PC-3 (cell line): ENCODE results near the gene SCN2B. TPM values are rescaled to one million over a fixed set of nuclear protein-coding genes. Genes with fewer than 3 reads are reported as not detected.

Experiments used
- ATAC-seq: fragments of 200-7000 bp; cut with Tn5 transposase; 2 replicates; pipeline ENCODE4 v1.9.1; 2020; ENCODE audit warnings: mild to moderate bottlenecking, moderate library complexity
- BruUV-seq: library from RNA; stranded (reverse); fragments of 400-500 nt; replicated peaks from 2 replicates; lab custom pipeline; 2021; lab: Mats Ljungman, UMichigan
- CTCF ChIA-PET: fragments of 300-600 bp; sonication (Branson Sonifier 250); formaldehyde crosslinking; loops from one replicate; lab custom pipeline; 2022; ENCODE audit warnings: antibody characterized with exemption; lab: Charles Lee
- POLR2A ChIA-PET: fragments of 300-600 bp; sonication (Branson Sonifier 250); formaldehyde crosslinking; loops from one replicate; lab custom pipeline; 2022; ENCODE audit warnings: antibody characterized with exemption; ENCODE audit not compliant: unreplicated experiment; lab: Charles Lee
- DNase-seq: peaks from one replicate; pipeline ENCODE4 v3.0.0-alpha.2; 2015
- H2AFZ ChIP-seq: fragments of 300-600 bp; sonication (generic); 2 replicates; pipeline ENCODE4 v1.6.0; 2016; ENCODE audit warnings: antibody characterized with exemption, low read length
- H3F3A ChIP-seq: fragments of 300-600 bp; sonication (generic); one replicate; pipeline ENCODE4 v1.6.0; 2017; ENCODE audit warnings: antibody characterized with exemption, low read length, control low read depth, mild to moderate bottlenecking; ENCODE audit not compliant: unreplicated experiment
- H3K27ac ChIP-seq: fragments of 300-600 bp; sonication (generic); 2 replicates; pipeline ENCODE4 v1.5.1; 2016; ENCODE audit warnings: mild to moderate bottlenecking, low read length
- H3K27me3 ChIP-seq: fragments of 300-600 bp; sonication (generic); 2 replicates; pipeline ENCODE4 v1.6.1; 2016; ENCODE audit warnings: low read length, mixed read lengths
- H3K36me3 ChIP-seq: fragments of 300-600 bp; sonication (generic); 2 replicates; pipeline ENCODE4 v1.6.1; 2016; ENCODE audit warnings: low read depth, mixed run types, low read length, mixed read lengths
- H3K4me1 ChIP-seq: fragments of 300-600 bp; sonication (generic); 2 replicates; pipeline ENCODE4 v1.5.1; 2016; ENCODE audit warnings: low read length; ENCODE audit not compliant: insufficient read depth
- H3K4me2 ChIP-seq: fragments of 300-600 bp; sonication (generic); 2 replicates; pipeline ENCODE4 v1.6.0; 2016; ENCODE audit warnings: low read length
- H3K4me3 ChIP-seq: fragments of 300-600 bp; sonication (generic); 2 replicates; pipeline ENCODE4 v1.5.1; 2016; ENCODE audit warnings: mild to moderate bottlenecking, low read length, mixed read lengths
- H3K79me2 ChIP-seq: fragments of 300-600 bp; sonication (generic); 2 replicates; pipeline ENCODE4 v1.6.1; 2017; ENCODE audit warnings: low read length, mixed read lengths
- H3K9ac ChIP-seq: fragments of 300-600 bp; sonication (generic); 2 replicates; pipeline ENCODE4 v1.6.0; 2016; ENCODE audit warnings: mild to moderate bottlenecking, low read length
- H3K9me2 ChIP-seq: fragments of 300-600 bp; sonication (generic); replicated peaks from 2 replicates; pipeline ENCODE4 v1.6.1; 2016; ENCODE audit warnings: mixed run types, low read length, mixed read lengths
- H3K9me3 ChIP-seq: fragments of 300-600 bp; sonication (generic); 2 replicates; pipeline ENCODE4 v1.6.1; 2016; ENCODE audit warnings: low read length, mixed read lengths
- H4K20me1 ChIP-seq: fragments of 300-600 bp; sonication (generic); 2 replicates; pipeline ENCODE4 v1.6.1; 2016; ENCODE audit warnings: low read length, mixed read lengths
- EZH2 ChIP-seq: fragments of 300-600 bp; sonication (generic); IDR thresholded peaks from one replicate; pipeline ENCODE4 v1.6.1; 2017; ENCODE audit warnings: antibody characterized with exemption, mild to moderate bottlenecking, low read length; ENCODE audit not compliant: unreplicated experiment
- EZH2phosphoT487 ChIP-seq: fragments of 300-600 bp; sonication (generic); IDR thresholded peaks from 2 replicates; pipeline ENCODE4 v1.6.1; 2018; ENCODE audit warnings: mild to moderate bottlenecking, antibody characterized with exemption, low read length, borderline replicate concordance
- intact Hi-C: fragments of 100-400 bp; cut with micrococcal nuclease; formaldehyde crosslinking; loops from 2 replicates; pipeline ENCODE4 v1.9.0; 2023
- total RNA-seq: library from RNA; depleted of rRNA; stranded (reverse); fragments of >200 nt; gene quantifications from 2 replicates; pipeline ENCODE4 v1.2.3, GENCODE V29; 2014
- TF ChIP-seq, protein P1 (sequence below): fragments of 300-600 bp; sonication (generic); conservative IDR thresholded peaks from 2 replicates; pipeline ENCODE4 v1.5.1; 2017; ENCODE audit warnings: antibody characterized with exemption, low read depth, mild to moderate bottlenecking, low read length

The SCN2B gene
- total RNA-seq, 1 experiment from 2014 or later: not detected

DNA sequence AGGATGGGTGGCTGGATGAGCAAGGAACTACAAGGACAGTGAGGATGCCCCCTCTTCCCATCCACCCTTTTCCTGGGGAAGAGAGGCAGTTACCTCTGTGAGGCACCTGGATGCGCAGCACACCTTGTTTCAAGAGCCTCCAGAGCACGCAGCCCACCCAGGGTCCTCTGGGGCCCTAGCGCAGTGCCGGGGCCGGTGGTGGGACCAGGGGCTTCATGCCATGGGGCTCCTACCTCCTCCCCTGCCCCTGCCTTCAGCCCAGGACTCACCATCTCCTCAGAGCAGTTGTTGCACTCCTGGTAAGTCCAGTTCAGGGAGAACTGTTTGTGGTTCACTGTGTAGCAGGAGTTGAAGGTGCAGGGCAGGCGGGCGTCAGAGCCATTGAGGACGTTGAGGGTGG lies 8.1 kb downstream of the SCN2B start:
- Histone ChIP-seq H3K9me2 (no peaks in the 10 kb centered on the region), H3K4me1 (no peaks in the 10 kb centered on the region), H3K27me3 (peaks cover 50% of the 10 kb centered on the region), H3K9ac (no peak overlapping the region), H4K20me1 (no peaks in the 10 kb centered on the region), H3K79me2 (no peaks in the 10 kb centered on the region), H3K4me3 (no peak overlapping the region), H3K36me3 (no peaks in the 10 kb centered on the region), H3F3A (no peaks in the 10 kb centered on the region), H3K27ac (no peak overlapping the region), H3K9me3 (no peaks in the 10 kb centered on the region), H3K4me2 (no peak overlapping the region), H2AFZ (no peak overlapping the region)
- ChIA-PET CTCF (interaction anchor here (0.5 kb wide), 1 partner anchor 29 kb away, joined by 3 read pairs; no protein-coding TSS in a partner anchor), POLR2A (no interaction called here)
- ATAC-seq (no peak), DNase-seq (no peak)
- no TSS peak for BruUV-seq
- TF ChIP-seq, protein P1, sequence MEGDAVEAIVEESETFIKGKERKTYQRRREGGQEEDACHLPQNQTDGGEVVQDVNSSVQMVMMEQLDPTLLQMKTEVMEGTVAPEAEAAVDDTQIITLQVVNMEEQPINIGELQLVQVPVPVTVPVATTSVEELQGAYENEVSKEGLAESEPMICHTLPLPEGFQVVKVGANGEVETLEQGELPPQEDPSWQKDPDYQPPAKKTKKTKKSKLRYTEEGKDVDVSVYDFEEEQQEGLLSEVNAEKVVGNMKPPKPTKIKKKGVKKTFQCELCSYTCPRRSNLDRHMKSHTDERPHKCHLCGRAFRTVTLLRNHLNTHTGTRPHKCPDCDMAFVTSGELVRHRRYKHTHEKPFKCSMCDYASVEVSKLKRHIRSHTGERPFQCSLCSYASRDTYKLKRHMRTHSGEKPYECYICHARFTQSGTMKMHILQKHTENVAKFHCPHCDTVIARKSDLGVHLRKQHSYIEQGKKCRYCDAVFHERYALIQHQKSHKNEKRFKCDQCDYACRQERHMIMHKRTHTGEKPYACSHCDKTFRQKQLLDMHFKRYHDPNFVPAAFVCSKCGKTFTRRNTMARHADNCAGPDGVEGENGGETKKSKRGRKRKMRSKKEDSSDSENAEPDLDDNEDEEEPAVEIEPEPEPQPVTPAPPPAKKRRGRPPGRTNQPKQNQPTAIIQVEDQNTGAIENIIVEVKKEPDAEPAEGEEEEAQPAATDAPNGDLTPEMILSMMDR: no peak
- TF ChIP-seq EZH2 (no peak), EZH2phosphoT487 (no peak)
- intact Hi-C loops: no loop called here

DNA sequence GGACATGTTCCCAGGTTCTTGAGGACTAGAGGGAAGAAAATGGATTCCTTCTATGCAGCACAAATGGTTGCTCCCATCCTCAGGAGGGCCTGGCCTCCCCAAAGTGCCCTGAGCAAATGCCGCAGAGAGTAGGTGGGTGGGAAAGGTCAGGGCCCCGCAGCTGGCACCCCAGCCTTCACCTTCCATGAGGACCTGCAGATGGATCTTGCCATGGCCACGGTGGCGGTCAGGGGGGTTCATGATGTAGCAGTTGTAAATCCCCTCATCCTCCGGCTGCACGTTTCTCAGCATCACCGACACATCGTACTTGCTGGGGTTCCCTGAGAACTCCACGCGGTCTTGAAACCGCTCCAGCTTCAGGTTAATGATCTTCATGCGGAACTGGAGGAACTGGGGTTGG lies 8.5 kb downstream of the SCN2B start:
- H3K27me3 ChIP-seq: peaks cover 53% of the 10 kb centered on the region
- POLR2A ChIA-PET: no interaction called here
- no peaks in the 10 kb centered on the region for H3K36me3 ChIP-seq
- H3K4me1 ChIP-seq: no peaks in the 10 kb centered on the region
- no peak overlapping the region for H2AFZ ChIP-seq
- no peaks in the 10 kb centered on the region for H3K9me3 ChIP-seq
- TF ChIP-seq, protein P1: no peak
- TF ChIP-seq EZH2phosphoT487 (no peak), EZH2 (no peak)
- H4K20me1 ChIP-seq: no peaks in the 10 kb centered on the region
- no peak for DNase-seq
- H3K9me2 ChIP-seq: no peaks in the 10 kb centered on the region
- H3F3A ChIP-seq: no peaks in the 10 kb centered on the region
- intact Hi-C loops: no loop called here
- CTCF ChIA-PET: no interaction called here
- H3K79me2 ChIP-seq: no peaks in the 10 kb centered on the region
- no peak overlapping the region for H3K27ac ChIP-seq
- ATAC-seq: no peak
- H3K4me2 ChIP-seq: no peak overlapping the region
- BruUV-seq: no TSS peak
- H3K9ac ChIP-seq: no peak overlapping the region
- H3K4me3 ChIP-seq: no peak overlapping the region

DNA sequence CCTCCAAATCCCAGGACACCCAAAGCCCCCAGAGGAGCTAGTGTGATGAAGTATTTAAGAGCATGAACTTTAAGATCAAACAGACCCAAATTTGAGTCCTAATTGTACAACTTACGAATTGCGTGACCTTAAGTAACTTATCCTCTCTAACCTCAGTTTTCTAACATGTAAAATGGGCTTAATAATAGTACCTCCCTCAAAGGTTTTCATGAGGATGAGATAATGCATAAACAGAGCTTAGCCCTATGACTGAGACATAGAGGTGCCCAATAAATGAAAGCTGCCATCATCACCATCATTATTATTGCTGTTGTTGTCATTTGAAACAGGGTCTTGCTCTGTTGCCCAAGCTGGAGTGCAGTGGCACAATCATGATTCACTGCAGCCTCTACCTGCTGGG lies 9.2 kb downstream of the SCN2B start:
- BruUV-seq: no TSS peak
- no peak overlapping the region for H2AFZ ChIP-seq
- no peaks in the 10 kb centered on the region for H3K79me2 ChIP-seq
- peaks cover 59% of the 10 kb centered on the region for H3K27me3 ChIP-seq
- H3K4me1 ChIP-seq: no peaks in the 10 kb centered on the region
- H3F3A ChIP-seq: no peaks in the 10 kb centered on the region
- no peak overlapping the region for H3K4me3 ChIP-seq
- H3K36me3 ChIP-seq: no peaks in the 10 kb centered on the region
- ATAC-seq (no peak), DNase-seq (no peak)
- no peaks in the 10 kb centered on the region for H3K9me3 ChIP-seq
- H3K9me2 ChIP-seq: no peaks in the 10 kb centered on the region
- no peak overlapping the region for H3K9ac ChIP-seq
- intact Hi-C loops: no loop called here
- H4K20me1 ChIP-seq: no peaks in the 10 kb centered on the region
- no peak for TF ChIP-seq EZH2phosphoT487
- TF ChIP-seq EZH2: no peak
- TF ChIP-seq, protein P1: no peak
- no peak overlapping the region for H3K4me2 ChIP-seq
- no peak overlapping the region for H3K27ac ChIP-seq
- POLR2A ChIA-PET: no interaction called here
- CTCF ChIA-PET: no interaction called here
